ENCODE data around the gene RCC1. TPM values are rescaled to one million over a fixed set of nuclear protein-coding genes. Genes with fewer than 3 reads are reported as not detected.

RCC1 gene
- 82.3 to 86.1 TPM (median 82.8 TPM) in 5 replicates for total RNA-seq (2022; extraction: Qiagen RNA extraction; ENCODE audit: low read depth)

GRCh38 chr1:28505406-28506187 lies at the start of gene RCC1:
Gene RCC1 (plus strand): TSS chr1:28506043. CDS start chr1:28529867, 23,824 bp downstream.

GRCh38 chr1:28552758-28553663 lies 47.2 kb downstream of the RCC1 start, which contains the start of gene TRNAU1AP:
Gene TRNAU1AP (plus strand): TSS chr1:28553085. CDS start chr1:28553111, 26 bp downstream.

Other genes with a start within 250 kb of the RCC1 start
- 7.0 to 10.2 TPM (median 7.6 TPM) in 5 replicates for gene SESN2, start 246.5 kb upstream of the RCC1 start, total RNA-seq (2022; extraction: Qiagen RNA extraction; ENCODE audit: low read depth)
- 16.4 to 20.6 TPM (median 19.4 TPM) in 5 replicates for gene MED18, start 177.0 kb upstream of the RCC1 start, total RNA-seq (2022; extraction: Qiagen RNA extraction; ENCODE audit: low read depth)
- 18.6 to 23.1 TPM (median 21.5 TPM) in 5 replicates for gene PHACTR4, start 136.3 kb upstream of the RCC1 start, total RNA-seq (2022; extraction: Qiagen RNA extraction; ENCODE audit: low read depth)
- 16.6 to 25.8 TPM (median 23.6 TPM) in 5 replicates for gene TRNAU1AP, start 47.0 kb downstream of the RCC1 start, total RNA-seq (2022; extraction: Qiagen RNA extraction; ENCODE audit: low read depth)
- gene RAB42, start 86.2 kb downstream of the RCC1 start, total RNA-seq (2022; extraction: Qiagen RNA extraction; ENCODE audit: low read depth) = 1.1 to 2.8 TPM (median 2.3 TPM) in 5 replicates
- gene TAF12, start 137.0 kb downstream of the RCC1 start, total RNA-seq (2022; extraction: Qiagen RNA extraction; ENCODE audit: low read depth) = 14.6 to 15.4 TPM (median 14.8 TPM) in 5 replicates
- not detected in 5 replicates for gene RNU11, start 142.6 kb downstream of the RCC1 start, total RNA-seq (2022; extraction: Qiagen RNA extraction; ENCODE audit: low read depth)
- 6.4 to 7.1 TPM (median 6.6 TPM) in 5 replicates for gene GMEB1, start 162.7 kb downstream of the RCC1 start, total RNA-seq (2022; extraction: Qiagen RNA extraction; ENCODE audit: low read depth)
- 51.2 to 59.1 TPM (median 53.4 TPM) in 5 replicates for gene YTHDF2, start 230.9 kb downstream of the RCC1 start, total RNA-seq (2022; extraction: Qiagen RNA extraction; ENCODE audit: low read depth)